GM19025 (cell line): Measurements from ENCODE around the gene ARID1B.

Experiments used
- ATAC-seq: cut with Tn5 transposase; IDR thresholded peaks from one replicate; pipeline ENCODE4 v1.9.1; 2021; ENCODE audit warnings: mild to moderate bottlenecking, low read depth, moderate library complexity; ENCODE audit not compliant: unreplicated experiment

ARID1B gene

DNA sequence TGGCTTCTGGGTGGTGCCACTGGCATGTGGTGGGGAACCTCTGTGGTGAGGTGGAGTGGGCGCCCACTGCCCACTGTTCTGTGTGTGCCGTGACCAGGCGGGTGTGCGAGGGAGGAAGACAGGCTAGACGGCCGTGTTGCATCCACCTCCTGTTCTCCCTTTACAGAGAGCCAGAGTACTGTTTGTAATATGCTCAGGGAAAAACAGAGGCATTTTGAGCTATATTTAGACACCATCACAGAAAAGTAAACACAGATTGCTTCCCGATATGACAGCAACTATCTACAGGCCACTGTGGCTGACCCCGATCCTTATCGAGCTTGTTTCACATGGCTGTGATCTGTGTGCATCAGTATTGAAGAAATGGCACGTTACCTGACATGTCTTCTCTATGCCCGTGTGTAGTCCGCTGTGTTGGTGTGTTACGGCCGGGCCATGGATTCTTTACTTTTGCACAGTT lies 45.6 kb downstream of the ARID1B start:
- no peak for ATAC-seq

DNA sequence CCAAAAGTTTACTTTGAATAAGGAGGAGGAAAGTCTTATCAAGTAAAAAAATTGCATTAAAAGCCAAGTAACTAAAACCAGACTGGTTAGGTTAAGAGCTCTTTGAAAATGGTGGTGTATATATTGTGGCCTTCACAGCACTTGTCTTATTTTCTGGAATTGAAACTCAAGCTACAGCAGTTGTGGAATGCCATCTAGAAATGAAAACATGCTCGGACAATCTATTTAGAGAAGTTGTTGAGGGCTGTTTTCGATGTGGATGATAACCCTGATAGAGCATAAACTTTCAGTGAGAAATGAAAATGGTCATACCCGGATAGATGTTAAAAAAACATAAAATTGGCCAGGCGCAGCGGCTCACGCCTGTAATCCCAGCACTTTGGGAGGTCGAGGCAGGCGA lies 47.0 kb downstream of the ARID1B start:
- no peak for ATAC-seq

GRCh38 chr6:156825475-156825874 lies 48.3 kb downstream of the ARID1B start:
- ATAC-seq = no peak

DNA sequence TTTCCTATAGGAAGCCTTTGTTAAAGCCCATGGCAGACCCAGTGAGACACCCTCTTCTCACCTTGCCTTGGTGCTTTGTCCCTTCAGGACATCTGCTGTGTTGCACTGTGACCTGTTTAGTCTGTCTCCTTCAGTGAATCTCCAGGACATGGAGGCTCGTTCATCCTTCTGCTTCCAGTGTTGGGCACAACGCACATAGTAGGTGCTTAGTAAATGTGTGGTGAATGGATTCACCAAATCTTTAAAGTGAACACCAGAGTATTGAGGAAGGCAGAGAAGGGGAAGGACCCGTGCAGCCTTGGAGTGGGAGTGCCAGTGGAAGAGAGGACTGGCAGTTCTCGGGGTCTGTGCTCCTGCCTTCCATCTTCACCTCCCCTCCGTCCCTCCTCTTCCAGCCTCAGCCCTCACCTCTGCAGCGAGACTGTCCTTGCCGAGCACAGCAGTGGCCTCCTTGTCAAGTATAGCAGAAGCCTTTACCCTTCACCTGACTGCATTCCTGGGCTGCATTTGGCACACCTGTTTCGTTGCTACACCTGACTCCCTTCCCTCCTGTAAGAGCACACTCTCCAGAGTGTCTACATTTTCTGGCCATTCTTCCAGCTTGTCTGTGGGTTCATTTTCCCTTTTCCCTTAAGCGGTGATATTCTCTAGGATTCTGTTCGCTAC lies 49.2 kb downstream of the ARID1B start:
- ATAC-seq = no peak

DNA sequence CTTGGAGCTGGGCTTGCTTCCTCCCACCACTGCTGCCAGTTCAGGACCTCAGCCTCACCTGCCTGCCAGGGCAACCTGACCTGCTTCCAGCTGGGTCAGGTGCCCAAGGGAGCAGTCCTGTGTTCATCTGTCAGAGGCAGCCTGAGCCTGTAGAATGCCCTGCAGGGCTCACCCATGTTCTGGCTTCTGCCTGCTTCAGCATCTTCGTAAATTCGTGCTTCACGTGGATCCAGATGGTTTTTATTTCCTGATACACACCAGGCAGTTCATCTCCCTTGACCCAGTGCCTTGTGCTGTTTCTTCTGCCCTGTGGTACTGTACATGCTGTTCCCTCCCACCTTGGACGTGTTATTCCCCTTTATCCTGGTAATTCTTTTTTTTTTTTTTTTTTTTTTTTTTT lies 50.2 kb downstream of the ARID1B start:
- no peak for ATAC-seq

- no peak for ATAC-seq
Observed at GRCh38 chr6:156828280-156828703, 51.1 kb downstream of the ARID1B start.

DNA sequence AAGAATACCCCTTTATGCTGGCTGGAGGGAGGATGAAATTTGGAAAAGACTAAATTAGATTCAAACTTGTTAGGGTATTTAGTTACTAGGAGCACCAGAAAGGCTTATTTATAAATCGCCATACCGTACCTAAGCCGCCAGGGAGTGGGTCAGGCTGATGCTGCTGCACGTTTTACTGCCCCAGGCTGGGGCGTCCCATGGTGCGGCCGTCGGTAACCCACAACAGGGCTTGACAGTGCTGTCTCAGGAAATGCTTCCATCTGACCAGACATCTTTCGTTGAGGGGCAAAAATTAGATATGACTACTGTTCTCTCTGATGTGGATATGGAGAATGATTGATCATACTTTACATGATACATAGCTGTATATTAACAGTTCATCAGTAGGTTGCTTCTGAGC lies 52.9 kb downstream of the ARID1B start:
- ATAC-seq = no peak

GRCh38 chr6:156832231-156832647 lies 55.1 kb downstream of the ARID1B start:
- no peak for ATAC-seq

DNA sequence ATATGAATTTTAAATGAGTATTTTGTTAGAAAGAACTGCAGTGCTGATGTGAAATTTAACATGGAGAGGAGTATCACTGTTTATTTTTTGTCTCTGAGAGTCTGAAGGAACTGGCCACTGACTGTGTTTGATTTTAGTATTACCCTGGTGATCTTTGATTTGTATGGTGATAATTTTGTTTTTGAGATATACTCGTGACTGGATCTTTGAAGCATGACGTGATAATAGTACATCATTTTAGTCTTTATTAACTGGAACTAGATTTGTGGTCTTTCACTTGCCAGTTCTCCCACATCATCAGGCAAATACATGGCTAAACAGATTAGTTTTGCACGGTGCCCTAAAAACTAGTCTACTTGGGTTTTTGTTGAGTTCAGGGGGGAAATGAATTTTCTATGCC lies 55.5 kb downstream of the ARID1B start:
- no peak for ATAC-seq

- no peak for ATAC-seq
Observed at GRCh38 chr6:156833755-156834154, 56.6 kb downstream of the ARID1B start.

DNA sequence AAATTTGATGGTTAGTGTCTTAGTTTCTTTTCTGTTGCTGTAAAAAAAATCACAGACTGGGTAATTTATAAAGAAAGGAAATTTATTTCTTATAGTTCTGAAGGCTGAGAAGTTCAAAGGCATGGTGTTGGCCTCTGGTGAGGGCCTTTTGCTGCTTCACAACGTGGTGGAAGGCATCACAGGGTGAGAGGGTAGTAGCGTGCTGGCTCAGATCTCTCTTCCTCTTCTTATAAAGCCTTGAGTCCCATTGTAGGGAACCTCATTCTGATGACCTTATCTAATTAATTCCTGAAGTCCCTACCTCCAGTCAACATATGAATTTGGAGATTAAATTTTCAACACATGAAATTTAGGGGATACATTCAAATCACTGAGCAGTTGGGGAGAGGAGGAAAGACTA lies 62.0 kb downstream of the ARID1B start:
- ATAC-seq = no peak

GRCh38 chr6:156839591-156840001 lies 62.4 kb downstream of the ARID1B start:
- no peak for ATAC-seq

- no peak for ATAC-seq
Observed at GRCh38 chr6:156840136-156840535, 63.0 kb downstream of the ARID1B start.

- ATAC-seq = no peak
Observed at GRCh38 chr6:156840606-156841005, 63.4 kb downstream of the ARID1B start.

DNA sequence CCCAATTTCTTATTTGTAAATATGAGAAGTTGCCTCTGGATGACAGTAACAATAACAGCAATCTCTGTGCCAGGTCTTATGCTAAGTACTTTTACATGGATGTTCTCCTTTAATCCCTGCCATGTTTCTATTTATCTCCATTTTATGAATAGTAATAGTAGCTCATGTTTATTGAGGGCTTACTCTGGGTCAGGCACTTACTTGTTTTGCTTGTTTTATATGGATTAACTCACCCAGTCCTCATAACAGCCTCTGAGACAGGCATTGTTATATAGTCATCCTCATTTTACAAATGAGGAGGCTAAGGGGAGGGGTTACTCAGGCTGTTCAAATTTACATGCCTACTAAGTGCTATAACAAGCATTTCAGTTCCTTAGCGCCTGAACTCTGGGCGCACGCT lies 64.3 kb downstream of the ARID1B start:
- ATAC-seq = no peak

DNA sequence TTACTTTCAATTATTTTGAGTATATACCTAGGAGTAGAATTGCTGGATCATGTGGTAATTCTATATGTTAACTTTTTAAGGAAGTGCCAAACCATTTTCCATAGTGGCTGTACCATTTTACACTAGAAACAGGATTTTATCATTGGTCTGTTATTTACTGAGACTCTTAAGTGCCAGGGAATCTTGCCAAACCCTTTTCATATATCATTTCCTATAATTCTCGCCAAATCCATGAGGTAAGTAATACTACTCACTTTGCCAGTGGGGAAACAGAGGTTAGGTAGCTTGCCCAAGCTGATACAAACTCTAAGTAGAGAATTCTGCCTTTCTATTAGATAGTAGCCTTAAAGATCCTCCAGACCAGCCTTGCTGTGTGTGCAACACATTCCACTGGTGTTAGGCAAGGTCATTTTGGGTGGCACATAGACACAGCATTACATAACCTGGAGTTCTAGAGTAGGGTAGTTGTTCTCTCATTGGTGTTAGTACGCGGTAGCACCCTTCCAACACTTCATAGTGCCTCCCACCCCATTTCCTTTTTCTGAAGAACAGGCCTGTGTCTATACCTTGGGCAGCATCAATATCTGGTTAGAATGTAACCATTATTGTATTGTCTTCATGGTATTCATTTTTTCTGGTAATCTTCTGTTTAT lies 65.5 kb downstream of the ARID1B start:
- no peak for ATAC-seq

DNA sequence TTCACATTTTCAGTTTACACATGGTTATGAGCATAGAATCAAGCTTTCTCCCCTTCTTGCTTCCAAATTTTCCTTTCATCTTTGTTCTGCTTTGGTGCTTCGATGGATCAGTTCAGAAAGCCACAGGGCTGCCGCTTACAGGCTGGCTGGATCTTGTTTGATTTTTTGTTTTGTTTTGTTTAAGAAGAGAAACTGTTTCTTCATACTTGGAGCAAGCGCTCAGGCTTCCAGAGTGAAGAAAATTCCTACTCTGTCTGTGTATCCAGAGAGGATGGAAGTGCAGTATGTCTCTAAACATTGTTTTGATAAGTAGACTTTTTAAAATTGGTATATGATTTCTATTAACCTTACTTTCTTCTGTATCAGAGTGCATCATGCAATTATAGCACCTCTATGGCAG lies 66.9 kb downstream of the ARID1B start:
- no peak for ATAC-seq

DNA sequence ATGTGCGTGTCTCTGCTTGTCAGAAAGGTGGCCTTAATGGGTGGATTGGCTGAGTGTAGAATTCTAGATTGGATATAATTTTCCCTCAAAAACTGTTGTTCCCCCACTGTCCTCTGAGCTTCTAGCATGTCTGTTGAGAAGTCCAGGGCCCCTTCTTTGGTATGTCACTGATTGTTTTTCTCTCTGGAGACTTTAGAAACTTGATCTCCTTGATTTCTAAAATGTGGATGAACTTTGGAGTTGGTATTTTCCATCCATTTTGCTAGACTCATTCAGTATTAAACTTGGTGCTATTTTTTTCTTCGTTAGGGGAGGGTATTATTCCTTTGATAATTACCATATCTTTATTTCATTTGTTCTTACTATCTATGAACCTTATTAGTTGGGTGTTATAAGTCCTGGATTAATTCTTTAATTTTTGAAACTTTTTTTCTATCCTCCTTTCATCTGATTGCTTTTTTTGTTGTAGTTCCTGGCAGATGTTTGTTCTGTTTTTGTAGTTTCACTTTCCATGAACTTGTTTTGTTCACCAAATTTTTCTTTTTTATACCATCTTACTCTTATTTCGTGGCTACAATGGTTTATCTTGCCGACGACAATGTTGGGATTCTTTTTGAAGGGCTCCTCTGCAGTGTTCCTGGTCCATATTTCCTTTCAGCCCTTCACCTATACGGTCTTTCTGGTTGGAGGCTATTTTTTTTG lies 68.4 kb downstream of the ARID1B start:
- ATAC-seq = no peak

DNA sequence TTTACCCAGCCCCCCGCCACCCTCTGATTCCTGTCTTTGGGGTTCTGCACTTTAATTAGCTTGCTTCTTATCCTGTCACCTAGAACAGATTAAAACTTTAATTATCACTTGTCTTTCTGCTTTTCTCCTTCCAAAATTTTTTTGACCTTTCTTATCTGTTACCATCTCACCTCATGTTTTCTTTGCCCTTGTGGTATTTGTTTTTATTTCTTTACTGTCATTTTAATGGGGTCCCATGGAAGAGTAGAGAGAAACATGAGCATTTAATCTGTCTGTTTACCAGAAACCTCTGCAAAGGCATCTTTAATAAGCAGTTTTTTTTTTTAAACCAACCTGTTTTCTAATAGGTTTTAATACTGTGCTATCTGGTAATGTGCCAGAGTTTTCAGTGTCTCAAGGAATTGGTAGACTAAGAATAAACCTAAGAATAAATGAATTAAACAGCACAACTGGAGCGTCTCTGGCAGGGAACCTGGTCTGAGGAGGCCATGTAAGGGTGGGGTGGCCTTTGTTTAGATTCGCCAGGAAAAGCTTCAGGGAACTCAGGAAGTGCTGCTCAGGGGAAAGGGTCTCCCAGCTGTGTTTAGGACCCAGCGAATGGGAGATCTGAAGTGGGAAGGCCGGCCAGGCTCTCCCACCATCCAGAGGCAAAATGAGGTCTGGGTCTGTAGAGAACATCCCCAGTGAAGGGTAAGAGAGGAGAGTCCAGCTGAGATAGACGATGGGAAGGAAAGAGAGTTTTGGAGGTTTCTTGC lies 69.8 kb downstream of the ARID1B start:
- ATAC-seq = no peak

DNA sequence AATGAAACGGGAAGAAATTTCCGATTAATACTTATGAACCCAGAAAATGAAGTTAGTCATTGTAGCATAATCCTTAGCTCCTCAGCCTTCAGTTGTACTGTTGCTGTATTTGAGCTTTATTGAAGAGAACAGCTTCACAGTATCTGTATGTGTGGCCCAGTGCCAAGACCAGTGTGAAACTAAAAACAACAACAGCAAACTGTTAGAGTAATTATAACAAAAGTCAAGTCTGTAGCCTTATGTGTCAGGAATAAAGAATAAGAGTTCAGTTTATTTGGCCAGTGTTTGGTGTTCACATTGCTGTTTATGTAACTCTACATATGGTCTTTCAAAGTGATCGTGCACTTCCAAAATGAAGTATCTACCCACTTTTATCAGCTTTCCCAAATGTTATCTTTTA lies 70.9 kb downstream of the ARID1B start:
- ATAC-seq = no peak

GRCh38 chr6:156848533-156848932 lies 71.4 kb downstream of the ARID1B start:
- no peak for ATAC-seq
